ENCODE measurements around the gene ATP10D.

- TF ChIP-seq CTCF (IDR thresholded peaks at IDR 0.05) (no peak), POLR2A (IDR thresholded peaks at IDR 0.05) (no peak)
These were observed 1.3 kb upstream of the ATP10D start for GRCh38 chr4:47483745-47484144.

Measured in testis (tissue), 2 donors.